HG02759 (cell line): ENCODE data around the gene KRTAP2-4.
"Not testable (repeated sequence)": the region's sequence is repeated elsewhere in the genome, so short reads cannot be mapped to it uniquely, and the experiment has no call there.

Source experiments
- ATAC-seq: cut with Tn5 transposase; IDR thresholded peaks from one replicate; pipeline ENCODE4 v1.9.1; 2021; ENCODE audit warnings: mild to moderate bottlenecking, moderate library complexity; ENCODE audit not compliant: unreplicated experiment

The KRTAP2-4 gene

DNA sequence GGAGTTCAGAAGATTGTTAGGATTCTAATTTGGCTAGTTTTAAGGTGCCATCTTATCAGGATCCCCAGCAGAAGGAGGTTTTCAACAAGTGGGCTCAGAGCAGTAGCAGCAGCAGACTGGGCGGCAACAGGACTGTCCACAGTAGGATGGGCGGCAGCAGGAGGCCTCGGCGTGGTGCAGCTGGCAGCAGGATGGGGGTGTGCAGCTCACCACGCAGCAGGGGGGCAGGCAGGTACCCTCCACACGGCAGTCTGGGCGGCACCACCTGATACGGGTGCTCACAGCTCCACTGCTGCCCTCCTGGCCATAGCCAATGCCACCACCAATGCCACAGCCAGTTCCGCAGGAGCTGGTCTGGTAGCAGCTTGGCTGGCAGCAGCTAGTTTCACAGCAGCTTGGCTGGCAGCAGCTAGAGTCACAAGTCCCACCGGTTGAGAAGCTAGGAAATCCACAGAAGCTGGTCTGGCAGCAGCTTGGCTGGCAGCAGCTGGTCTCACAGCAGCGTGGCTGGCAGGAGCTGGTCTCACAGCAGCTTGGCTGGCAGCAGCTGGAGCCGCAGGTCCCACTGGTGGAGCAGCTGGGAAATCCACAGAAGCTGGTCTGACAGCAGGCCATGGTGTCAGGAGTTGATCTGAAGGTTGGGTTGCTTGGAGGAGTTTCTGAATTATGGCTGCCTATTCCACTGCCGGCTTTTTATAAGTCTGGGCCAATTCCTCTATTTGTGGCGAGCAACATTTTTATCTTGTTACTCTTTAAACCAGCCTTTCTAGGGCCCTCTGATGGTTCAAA lies 24.7 kb downstream of the KRTAP2-4 start, which contains the start of gene KRTAP1-1:
Gene KRTAP1-1 (minus strand): TSS at position 668 of the 789 bp plus-strand sequence. CDS start 53 bp downstream, at position 615.
- ATAC-seq = not testable (repeated sequence)

DNA sequence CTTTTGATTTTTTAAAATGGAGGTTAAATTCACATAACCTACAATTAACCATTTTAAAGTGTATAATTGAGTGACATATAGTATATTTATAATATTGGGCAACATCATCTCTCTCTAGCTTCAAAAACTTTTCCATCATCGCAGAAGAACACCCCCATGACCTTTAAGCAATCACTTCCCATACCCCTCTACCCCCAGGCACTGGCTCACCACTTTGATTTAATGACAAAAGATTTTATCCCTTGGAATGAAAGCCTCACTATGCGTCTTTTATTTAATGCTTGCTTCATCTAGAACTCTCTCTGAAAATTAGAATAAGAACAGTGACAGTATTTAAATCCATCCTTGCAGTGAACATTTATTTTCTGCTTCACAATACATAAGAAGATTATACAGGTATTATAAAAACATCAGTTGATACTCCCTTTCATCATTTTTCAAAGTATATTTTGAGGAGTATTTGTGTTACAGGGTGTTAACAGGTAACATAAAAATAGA lies 27.8 kb downstream of the KRTAP2-4 start:
- ATAC-seq = no peak

DNA sequence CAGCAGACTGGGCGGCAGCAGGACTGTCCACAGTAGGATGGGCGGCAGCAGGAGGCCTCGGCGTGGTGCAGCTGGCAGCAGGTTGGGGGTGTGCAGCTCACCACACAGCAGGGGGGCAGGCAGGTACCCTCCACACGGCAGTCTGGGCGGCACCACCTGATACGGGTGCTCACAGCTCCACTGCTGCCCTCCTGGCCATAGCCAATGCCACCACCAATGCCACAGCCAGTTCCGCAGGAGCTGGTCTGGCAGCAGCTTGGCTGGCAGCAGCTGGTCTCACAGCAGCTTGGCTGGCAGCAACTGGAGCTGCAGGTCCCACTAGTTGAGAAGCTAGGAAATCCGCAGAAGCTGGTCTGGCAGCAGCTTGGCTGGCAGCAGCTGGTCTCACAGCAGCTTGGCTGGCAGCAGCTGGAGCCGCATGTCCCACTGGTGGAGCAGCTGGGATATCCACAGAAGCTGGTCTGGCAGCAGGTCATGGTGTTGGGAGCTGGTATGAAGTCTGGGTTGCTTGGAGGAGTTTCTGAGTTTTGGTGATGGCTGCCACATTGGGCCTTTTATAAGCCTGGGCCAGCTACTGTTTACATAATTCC lies 31.2 kb downstream of the KRTAP2-4 start, which contains the start of gene KRTAP1-3:
Gene KRTAP1-3 (minus strand): TSS at position 529 of the 590 bp plus-strand sequence. CDS start 53 bp downstream, at position 476.
- not testable (repeated sequence) for ATAC-seq

DNA sequence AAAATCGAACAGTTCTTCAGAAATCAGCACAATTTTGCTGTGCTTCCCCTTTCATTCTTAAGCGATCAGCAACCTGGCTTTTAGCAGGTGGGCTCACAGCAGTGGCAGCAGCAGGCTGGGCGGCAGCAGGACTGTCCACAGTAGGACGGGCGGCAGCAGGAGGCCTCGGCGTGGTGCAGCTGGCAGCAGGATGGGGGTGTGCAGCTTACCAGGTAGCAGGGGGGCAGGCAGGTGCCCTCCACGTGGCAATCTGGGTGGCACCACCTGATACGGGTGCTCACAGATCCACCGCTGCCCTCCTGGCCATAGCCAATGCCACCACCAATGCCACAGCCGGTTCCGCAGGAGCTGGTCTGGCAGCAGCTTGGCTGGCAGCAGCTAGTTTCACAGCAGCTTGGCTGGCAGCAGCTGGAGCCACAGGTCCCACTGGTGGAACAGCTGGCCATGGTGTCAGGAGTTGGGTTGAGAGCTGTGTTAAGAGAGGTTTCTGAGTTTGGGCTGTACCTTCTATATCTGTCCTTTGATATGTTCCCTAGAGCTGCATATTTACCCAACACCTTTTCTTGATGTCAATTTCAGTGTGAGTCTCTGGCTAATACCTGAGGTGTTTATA lies 35.9 kb downstream of the KRTAP2-4 start, which contains the start of gene KRTAP1-4:
Gene KRTAP1-4 (minus strand): TSS at position 563 of the 613 bp plus-strand sequence. CDS start 117 bp downstream, at position 446.
- no peak for ATAC-seq

DNA sequence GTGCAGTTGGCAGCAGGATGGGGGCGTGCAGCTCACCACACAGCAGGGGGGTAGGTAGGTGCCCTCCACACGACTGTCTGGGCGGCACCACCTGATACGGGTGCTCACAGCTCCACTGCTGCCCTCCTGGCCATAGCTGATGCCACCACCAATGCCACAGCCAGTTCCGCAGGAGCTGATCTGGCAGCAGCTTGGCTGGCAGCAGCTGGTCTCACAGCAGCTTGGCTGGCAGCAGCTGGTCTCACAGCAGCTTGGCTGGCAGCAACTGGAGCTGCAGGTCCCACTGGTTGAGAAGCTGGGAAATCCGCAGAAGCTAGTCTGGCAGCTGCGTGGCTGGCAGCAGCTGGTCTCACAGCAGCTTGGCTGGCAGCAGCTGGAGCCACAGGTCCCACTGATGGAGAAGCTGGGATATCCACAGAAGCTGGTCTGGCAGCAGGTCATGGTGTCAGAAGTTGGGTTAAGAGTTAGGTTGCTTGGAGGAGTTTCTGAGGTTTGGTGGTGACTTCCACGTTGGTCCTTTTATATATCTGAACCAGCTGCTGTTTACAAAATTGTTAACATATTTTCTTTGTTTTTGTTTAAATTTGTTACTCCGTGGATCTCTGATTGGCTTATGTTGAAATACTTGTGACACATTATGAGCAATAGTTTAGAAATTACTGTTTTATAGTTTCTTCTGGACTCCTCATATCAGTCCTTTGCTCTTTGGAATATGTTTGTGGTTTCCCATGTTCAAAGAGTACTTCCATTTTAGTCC lies 38.8 kb downstream of the KRTAP2-4 start, which contains the start of gene KRTAP1-5:
Gene KRTAP1-5 (minus strand): TSS at position 494 of the 757 bp plus-strand sequence. CDS start 53 bp downstream, at position 441.
- ATAC-seq = no peak

DNA sequence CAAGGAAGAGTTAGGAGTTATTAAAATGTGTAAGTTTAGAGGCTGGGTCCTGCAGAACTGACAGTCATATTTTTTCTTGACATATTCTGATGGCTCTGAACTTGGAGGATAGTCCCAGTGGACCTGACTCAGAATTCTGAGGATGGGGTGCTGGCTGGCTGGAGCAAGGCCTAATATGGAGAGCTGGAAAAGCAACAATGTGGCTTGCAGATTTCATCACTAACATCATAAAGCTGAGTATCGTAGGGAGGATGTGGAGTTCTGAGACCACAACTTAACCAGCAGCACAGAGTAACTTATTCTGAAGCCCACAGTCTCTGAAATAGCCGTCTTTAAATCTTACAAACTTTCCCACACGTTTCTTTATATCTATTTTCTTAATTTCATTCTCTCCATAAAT lies 41.0 kb downstream of the KRTAP2-4 start:
- ATAC-seq = no peak

DNA sequence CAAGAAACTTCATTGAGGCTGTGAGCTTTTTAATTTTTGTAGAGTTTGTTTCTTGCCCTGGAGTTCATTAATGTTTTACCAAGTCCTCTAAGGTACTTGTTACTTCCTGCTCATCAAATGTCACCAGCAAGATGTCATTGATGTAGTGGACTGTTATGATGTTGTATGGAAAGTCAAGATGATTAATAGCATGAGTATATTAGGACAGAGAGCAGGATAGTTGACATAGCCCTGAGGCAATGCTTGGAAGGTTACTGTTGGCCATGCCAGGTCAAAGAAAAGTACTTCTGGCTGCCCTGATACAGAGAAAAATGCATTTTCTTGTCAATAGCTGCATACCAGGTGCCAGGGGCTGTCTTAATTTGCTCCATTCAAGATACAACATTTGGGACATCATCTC lies 45.3 kb downstream of the KRTAP2-4 start:
- no peak for ATAC-seq

DNA sequence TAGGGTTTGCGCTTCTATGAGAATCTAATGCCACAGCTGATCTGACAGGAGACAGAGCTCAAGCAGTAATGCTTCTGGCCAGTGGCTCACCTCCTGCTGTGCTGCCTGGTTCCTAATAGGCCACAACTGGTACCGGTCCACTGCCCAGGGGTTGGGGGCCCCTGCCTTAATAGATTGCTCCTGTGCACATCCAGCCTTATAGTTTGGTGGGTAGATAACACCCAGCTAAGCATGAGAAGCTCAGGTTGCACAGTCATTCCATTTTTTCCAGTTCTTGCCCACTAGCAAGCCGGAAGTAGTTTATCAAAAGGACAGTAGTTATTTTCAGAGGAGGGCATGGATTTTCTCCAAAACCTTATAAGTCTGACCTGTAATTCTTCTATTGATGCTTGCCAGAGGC lies 46.3 kb downstream of the KRTAP2-4 start:
- no peak for ATAC-seq

DNA sequence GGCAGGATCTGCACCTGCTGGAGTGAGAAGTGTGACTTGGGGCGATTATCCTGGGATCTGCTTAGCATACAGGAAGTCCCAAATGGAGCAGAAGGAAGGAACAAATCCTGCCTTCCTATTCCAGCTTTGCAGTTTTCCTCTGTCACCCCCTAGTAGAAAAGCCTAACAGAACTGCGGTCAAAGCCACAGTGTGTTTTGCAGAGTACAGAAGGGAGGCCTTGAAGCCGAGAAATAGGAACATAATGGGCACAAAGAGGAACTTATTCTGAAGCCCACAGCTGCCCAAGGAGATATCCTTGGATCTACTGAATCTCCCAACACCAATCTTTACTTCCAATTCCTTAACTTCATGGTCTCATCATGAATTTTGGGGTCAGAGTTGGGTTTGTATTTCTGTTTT lies 47.1 kb downstream of the KRTAP2-4 start:
- ATAC-seq = no peak

DNA sequence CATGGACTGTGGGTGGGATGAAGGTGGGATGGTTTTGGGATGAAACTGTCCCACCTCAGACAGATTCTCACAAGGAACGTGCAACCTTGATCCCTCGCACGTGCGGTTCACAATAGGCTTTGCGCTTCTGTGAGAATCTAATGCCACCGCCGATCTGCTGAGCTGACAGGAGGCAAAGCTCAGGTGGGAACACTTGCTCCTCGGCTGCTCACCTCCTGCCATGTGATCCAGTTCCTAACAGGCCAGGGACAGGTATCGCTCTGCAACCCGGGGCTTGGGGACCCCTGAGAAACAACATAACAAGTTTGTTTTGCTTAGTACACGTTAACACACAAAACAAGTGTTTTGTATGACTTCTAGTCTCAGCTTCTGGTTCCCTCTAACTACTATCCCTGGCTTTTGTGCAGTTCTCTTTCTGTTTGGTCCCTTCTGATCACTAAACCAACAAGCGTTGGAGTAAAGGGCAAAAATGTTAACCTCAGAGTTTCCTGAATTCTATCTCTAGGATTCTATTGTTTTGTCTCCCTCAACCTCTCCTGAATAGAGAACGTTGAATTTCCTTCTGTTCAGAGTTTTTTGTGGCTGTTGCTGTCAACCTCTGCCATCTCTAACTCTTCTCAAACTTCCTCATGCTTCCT lies 49.0 kb downstream of the KRTAP2-4 start:
- ATAC-seq = no peak

DNA sequence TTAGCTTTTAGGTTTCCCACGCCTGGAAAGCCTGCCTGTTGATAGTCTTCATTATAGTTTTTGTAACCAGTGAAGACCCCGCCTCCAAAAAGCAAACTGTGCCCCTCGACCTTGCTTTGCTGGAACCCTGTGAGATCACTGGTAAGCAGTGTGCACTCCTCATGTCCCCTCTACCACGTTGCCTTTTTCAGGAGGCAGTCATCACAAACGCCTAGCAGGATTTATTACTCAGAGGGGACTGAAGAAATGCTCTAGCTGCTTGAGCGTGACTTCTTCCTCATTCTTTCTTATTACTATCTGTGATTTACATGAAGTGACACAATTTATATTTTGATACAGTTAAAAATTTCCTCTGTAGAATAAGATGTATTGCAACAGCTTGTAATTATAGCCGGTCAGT lies 50.2 kb downstream of the KRTAP2-4 start:
- no peak for ATAC-seq
